GM23248 (cell line): ENCODE results near the gene EPG5.

Source experiments
- EZH2 ChIP-seq: fragments of 200-600 bp; sonication (generic); IDR thresholded peaks from 2 replicates; pipeline ENCODE4 v1.6.1; 2018; ENCODE audit warnings: antibody characterized with exemption, mild to moderate bottlenecking; ENCODE audit not compliant: insufficient read depth, poor library complexity, severe bottlenecking
- EZH2phosphoT487 ChIP-seq: fragments of 200-600 bp; sonication (generic); IDR thresholded peaks from 2 replicates; pipeline ENCODE4 v1.6.1; 2018; ENCODE audit warnings: antibody characterized with exemption, moderate library complexity, mild to moderate bottlenecking, low read depth; ENCODE audit not compliant: insufficient read depth

DNA sequence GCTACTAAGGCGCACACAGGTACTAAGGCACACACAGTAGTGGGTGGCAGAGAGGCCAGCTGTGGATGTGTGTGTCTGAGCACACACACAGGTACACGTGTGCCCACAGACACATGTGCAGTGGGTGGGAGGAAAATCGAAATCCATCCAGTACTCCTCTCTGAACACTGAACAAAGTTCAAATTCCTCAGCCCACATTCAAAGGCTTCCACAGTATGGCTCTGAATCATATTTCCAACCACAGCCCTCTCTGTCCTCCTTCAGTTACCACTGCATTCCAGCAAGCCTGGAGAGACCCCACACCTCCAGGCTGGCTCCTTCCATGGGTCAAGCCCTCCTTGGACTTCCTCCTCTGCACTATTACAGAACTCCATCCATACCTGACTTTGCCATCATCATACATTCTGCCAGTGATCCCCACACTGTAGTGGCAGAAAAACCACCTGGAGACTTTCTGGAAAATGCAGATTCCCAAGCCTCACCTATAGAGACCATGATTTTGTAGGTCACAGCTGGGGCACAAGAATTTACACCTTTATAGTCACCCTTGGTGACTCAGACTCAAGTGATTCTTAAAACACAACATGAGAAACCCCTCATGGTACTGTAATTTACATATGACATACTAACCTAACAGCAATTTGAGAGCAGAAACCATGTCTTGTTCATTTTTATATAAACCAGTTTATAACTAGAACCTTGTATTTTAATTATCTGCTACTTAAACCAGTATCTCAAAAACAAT lies 31.4 kb downstream of the EPG5 start:
- no peak for TF ChIP-seq EZH2
- TF ChIP-seq EZH2phosphoT487 = no peak
